HFF-Myc (cell line): ENCODE results near the gene LNPK.

Experiments used
- DNase-seq: peaks from one replicate; pipeline ENCODE4 v3.0.0-alpha.2; 2011; ENCODE audit warnings: low read depth; ENCODE audit errors: extremely low read depth
- H3K4me3 ChIP-seq: replicated peaks from 2 replicates; pipeline ENCODE4 v1.5.1; 2011; ENCODE audit warnings: low read depth, mild to moderate bottlenecking, control low read depth, low read length
- TF ChIP-seq, protein P1 (sequence below): IDR thresholded peaks from 2 replicates; pipeline ENCODE4 v1.5.1; 2012; ENCODE audit warnings: mild to moderate bottlenecking, low read depth, low read length, control low read depth; ENCODE audit errors: missing control alignments

Gene LNPK

GRCh38 chr2:175874291-175874690, 127.8 kb downstream of the LNPK start:
- H3K4me3 ChIP-seq, result no peak overlapping the region
- no peak for DNase-seq
- TF ChIP-seq, protein P1, sequence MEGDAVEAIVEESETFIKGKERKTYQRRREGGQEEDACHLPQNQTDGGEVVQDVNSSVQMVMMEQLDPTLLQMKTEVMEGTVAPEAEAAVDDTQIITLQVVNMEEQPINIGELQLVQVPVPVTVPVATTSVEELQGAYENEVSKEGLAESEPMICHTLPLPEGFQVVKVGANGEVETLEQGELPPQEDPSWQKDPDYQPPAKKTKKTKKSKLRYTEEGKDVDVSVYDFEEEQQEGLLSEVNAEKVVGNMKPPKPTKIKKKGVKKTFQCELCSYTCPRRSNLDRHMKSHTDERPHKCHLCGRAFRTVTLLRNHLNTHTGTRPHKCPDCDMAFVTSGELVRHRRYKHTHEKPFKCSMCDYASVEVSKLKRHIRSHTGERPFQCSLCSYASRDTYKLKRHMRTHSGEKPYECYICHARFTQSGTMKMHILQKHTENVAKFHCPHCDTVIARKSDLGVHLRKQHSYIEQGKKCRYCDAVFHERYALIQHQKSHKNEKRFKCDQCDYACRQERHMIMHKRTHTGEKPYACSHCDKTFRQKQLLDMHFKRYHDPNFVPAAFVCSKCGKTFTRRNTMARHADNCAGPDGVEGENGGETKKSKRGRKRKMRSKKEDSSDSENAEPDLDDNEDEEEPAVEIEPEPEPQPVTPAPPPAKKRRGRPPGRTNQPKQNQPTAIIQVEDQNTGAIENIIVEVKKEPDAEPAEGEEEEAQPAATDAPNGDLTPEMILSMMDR, result no peak
